CD4-positive, alpha-beta T cell treated with Interleukin-17A for 1 hour (primary cell): ENCODE data around the gene ZNF583.

Experiments
- DNase-seq: peaks from one replicate; pipeline ENCODE4 v3.0.0-alpha.2; 2020

ZNF583 gene

GRCh38 chr19:56476093-56476492 is 72.0 kb downstream of the ZNF583 start:
- DNase-seq = no peak
